HUES64 (cell line): ENCODE measurements around the gene P4HTM. TPM values are rescaled to one million over a fixed set of nuclear protein-coding genes. Genes with fewer than 3 reads are reported as not detected.

Source experiments
- H3K27ac ChIP-seq: 2 replicates; pipeline ENCODE4 v1.7.0; 2013; ENCODE audit warnings: low read depth, low read length, inconsistent platforms
- H3K27me3 ChIP-seq: 2 replicates; pipeline ENCODE4 v1.6.1; 2013; ENCODE audit warnings: mild to moderate bottlenecking, low read length; ENCODE audit not compliant: insufficient read depth
- H3K36me3 ChIP-seq: 2 replicates; pipeline ENCODE4 v1.6.1; 2013; ENCODE audit warnings: mild to moderate bottlenecking, low read length; ENCODE audit not compliant: insufficient read depth
- H3K4me1 ChIP-seq: 2 replicates; pipeline ENCODE4 v1.6.1; 2013; ENCODE audit warnings: mild to moderate bottlenecking, low read length, moderate library complexity; ENCODE audit not compliant: insufficient read depth
- H3K4me3 ChIP-seq: 2 replicates; pipeline ENCODE4 v1.5.1; 2013; ENCODE audit warnings: mild to moderate bottlenecking, low read length, moderate library complexity
- H3K9ac ChIP-seq: 2 replicates; pipeline ENCODE4 v1.6.1; 2013; ENCODE audit warnings: mild to moderate bottlenecking, low read depth, low read length
- H3K9me3 ChIP-seq: 2 replicates; pipeline ENCODE4 v1.6.1; 2013; ENCODE audit warnings: low read depth, low read length; ENCODE audit not compliant: insufficient read depth
- WGBS: fragments of 150-250, 120-280 bp; methylation state at CpG from one replicate; pipeline ENCODE4 v1.1.7; 2013; ENCODE audit warnings: missing lambda C conversion rate; 5-methylcytosine and 5-hydroxymethylcytosine counted together
- polyA plus RNA-seq, 2 experiments: library from polyadenylated mRNA; stranded (reverse); fragments of 50-300 nt; gene quantifications; one replicate each; pipeline ENCODE4 v1.2.3, GENCODE V29; 2013

Gene P4HTM, protein sequence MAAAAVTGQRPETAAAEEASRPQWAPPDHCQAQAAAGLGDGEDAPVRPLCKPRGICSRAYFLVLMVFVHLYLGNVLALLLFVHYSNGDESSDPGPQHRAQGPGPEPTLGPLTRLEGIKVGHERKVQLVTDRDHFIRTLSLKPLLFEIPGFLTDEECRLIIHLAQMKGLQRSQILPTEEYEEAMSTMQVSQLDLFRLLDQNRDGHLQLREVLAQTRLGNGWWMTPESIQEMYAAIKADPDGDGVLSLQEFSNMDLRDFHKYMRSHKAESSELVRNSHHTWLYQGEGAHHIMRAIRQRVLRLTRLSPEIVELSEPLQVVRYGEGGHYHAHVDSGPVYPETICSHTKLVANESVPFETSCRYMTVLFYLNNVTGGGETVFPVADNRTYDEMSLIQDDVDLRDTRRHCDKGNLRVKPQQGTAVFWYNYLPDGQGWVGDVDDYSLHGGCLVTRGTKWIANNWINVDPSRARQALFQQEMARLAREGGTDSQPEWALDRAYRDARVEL
- 9.9 TPM for polyA plus RNA-seq (2013, experiment 1 of 2)
- 12.2 TPM for polyA plus RNA-seq (2013, experiment 2 of 2)

DNA sequence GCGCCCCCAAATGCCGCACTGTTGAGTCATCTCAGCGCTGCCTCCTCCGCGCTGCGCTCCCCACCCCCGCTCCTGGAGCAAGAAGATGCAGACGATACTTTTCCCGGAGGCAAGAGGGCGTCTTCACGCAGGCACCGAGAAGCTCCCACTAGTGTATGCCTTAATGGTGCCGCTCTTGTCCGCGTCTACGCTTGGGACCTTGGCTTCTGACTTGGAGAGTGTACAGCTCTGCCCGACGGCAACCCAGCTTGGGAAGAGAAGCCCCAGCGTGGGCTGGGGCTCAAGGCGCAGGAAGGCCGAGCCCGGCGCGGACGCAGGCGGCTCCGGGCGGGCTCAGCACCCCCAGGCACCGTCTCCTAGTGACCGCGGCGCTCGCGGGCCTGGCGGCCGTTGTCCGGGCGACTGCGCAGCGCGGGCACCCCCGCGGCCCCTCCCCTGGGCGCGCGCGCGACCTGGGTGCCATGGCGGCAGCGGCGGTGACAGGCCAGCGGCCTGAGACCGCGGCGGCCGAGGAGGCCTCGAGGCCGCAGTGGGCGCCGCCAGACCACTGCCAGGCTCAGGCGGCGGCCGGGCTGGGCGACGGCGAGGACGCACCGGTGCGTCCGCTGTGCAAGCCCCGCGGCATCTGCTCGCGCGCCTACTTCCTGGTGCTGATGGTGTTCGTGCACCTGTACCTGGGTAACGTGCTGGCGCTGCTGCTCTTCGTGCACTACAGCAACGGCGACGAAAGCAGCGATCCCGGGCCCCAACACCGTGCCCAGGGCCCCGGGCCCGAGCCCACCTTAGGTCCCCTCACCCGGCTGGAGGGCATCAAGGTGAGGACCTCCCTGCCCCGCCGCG, at the start of gene P4HTM:
Gene P4HTM (plus strand): TSS at position 446 of the 840 bp plus-strand sequence. CDS start 16 bp downstream, at position 462.
- Histone ChIP-seq H3K36me3 (peaks cover 14% of the 10 kb centered on the region; the same call in 1 of the 2 replicates), H3K4me1 (peaks cover 11% of the 10 kb centered on the region), H3K4me3 (peak within 1 kb of the TSS; percentile 89), H3K9me3 (no peaks in the 10 kb centered on the region), H3K27ac (peak within 1 kb of the TSS; percentile 88), H3K9ac (peak within 1 kb of the TSS; percentile 90), H3K27me3 (no peaks in the 10 kb centered on the region)
- under 1% methylated on average over 91 of the region's 91 CpGs for WGBS

DNA sequence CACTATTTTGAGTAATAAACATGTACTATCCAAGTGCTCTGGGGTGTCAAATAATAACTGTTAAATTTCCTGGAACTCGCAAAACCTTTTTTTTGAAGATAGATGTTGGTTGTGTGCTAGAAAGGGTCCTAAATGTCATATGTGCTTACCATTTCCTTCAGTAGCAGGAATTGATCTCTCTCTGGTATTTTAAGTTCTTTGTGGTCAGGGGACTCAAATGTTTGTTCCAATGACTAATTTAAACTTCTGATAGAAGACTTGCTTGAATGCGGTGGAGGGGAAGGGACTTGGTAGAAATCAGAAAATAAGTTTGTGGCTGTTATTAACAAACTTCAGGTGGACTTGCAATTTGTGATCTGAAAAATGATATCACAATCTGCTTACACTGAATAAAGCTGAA, 44.6 kb upstream of the P4HTM start:
- Histone ChIP-seq H3K27ac (no peak overlapping the region), H3K36me3 (peaks cover 26% of the 10 kb centered on the region), H3K9me3 (no peaks in the 10 kb centered on the region), H3K9ac (no peak overlapping the region), H3K27me3 (no peaks in the 10 kb centered on the region), H3K4me3 (no peak overlapping the region), H3K4me1 (peaks cover 8% of the 10 kb centered on the region)
- 98% methylated on average over 2 of the region's 2 CpGs for WGBS

DNA sequence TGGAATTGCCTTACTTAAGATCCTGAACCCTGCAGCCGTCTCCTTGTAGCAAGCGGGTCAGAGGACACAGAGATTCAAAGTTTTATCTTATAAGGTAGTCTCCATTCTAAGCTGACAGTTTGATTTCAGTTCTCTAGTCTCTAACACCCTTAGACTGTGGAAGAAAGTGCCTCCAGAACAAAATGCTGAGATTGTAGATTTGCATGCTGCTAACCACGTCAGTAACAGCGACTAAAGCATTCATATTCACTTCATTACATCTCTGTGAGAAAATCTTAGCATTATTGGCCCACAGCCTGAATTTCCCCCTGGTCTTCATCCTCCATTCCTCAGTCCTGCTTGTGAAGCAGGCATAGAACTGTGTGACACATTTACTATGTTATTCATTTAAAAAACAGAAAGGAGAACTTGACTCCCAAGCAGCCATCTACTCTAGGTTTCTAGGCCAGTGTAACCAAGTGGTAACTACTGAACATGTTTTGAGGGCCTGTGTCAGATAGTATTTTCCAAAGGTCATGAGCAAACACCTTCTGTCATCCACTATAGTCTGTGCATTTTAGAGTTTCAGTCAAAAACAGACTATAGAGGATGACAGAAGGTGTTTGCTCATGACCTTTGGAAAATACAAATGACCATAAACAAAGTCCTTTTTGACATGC, 44.0 kb upstream of the P4HTM start:
- no peak overlapping the region for H3K9ac ChIP-seq
- peaks cover 8% of the 10 kb centered on the region for H3K4me1 ChIP-seq
- H3K27ac ChIP-seq: no peak overlapping the region
- no peaks in the 10 kb centered on the region for H3K9me3 ChIP-seq
- WGBS: 96% methylated on average over 4 of the region's 4 CpGs
- no peaks in the 10 kb centered on the region for H3K27me3 ChIP-seq
- H3K4me3 ChIP-seq: no peak overlapping the region
- peaks cover 26% of the 10 kb centered on the region for H3K36me3 ChIP-seq

DNA sequence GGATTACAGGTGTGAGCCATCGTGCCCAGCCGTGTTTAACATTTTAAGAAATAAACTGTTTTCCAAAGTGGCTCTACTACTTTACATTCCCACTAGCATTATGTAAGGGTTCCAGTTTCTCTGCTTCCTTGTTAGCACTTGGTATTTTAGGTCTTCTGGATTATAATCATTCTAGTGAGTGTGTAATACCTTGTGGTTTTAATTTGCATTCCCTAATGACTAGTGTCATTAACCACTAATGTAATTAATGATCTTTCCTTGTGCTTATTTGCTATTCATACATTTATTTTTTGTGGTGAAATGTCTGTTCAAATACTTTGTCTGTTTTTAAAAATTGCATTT, 40.7 kb upstream of the P4HTM start:
- H3K4me3 ChIP-seq: no peak overlapping the region
- H3K4me1 ChIP-seq: peaks cover 8% of the 10 kb centered on the region
- H3K36me3 ChIP-seq: peaks cover 22% of the 10 kb centered on the region; the same call in 1 of the 2 replicates
- H3K27me3 ChIP-seq: no peaks in the 10 kb centered on the region
- no peak overlapping the region for H3K9ac ChIP-seq
- no peaks in the 10 kb centered on the region for H3K9me3 ChIP-seq
- H3K27ac ChIP-seq: 0 out of 2 replicates have a peak overlapping the region, but pooled peaks have one; percentile 25
- 92% methylated on average over 2 of the region's 2 CpGs for WGBS

DNA sequence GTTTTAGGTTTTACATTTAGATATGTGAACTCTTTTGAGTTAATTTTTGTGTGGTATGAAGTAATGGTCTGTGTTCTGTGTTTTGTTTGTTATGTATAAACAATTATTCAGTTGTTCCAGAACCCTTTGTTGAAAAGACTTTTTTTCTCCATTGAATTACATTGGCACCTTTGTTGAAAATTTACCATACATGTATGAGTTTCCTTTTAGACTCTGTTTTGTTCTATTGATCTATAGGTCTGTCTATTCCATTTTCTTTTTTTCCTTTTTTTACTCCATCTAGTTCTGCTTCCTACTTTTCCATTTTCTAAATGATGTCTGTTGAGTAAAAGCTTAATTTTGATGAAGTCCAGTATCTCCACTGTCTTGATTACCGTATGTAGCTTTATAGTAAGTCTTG, 40.0 kb upstream of the P4HTM start:
- no peak overlapping the region for H3K9ac ChIP-seq
- no peaks in the 10 kb centered on the region for H3K27me3 ChIP-seq
- no peaks in the 10 kb centered on the region for H3K9me3 ChIP-seq
- 100% methylated on average over 1 of the region's 1 CpG for WGBS
- no peak overlapping the region for H3K27ac ChIP-seq
- H3K4me1 ChIP-seq: peaks cover 8% of the 10 kb centered on the region
- H3K36me3 ChIP-seq: peaks cover 27% of the 10 kb centered on the region; the same call in 1 of the 2 replicates
- no peak overlapping the region for H3K4me3 ChIP-seq

DNA sequence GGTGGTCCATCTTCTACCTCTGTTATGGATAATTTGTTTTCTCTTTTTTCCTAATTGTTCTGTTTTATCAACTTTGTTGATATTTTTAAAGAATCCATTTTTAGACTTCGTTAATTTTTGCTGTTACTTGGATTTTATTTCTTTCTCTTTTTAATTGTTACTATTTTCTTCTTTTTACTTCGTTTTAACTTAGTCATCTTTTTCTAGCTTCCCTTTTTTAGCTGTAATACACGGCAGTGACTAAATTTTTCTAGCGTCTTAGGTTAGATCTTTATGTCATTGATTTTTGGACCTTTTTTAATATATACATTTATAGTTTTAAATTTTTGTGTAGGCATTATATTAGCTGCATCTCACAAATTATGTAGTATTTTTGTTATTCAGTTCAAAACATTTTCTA, 38.3 kb upstream of the P4HTM start:
- Histone ChIP-seq H3K9ac (no peak overlapping the region), H3K4me1 (peaks cover 8% of the 10 kb centered on the region)
- WGBS: no CpG with 5 or more reads among the region's 4 CpGs

DNA sequence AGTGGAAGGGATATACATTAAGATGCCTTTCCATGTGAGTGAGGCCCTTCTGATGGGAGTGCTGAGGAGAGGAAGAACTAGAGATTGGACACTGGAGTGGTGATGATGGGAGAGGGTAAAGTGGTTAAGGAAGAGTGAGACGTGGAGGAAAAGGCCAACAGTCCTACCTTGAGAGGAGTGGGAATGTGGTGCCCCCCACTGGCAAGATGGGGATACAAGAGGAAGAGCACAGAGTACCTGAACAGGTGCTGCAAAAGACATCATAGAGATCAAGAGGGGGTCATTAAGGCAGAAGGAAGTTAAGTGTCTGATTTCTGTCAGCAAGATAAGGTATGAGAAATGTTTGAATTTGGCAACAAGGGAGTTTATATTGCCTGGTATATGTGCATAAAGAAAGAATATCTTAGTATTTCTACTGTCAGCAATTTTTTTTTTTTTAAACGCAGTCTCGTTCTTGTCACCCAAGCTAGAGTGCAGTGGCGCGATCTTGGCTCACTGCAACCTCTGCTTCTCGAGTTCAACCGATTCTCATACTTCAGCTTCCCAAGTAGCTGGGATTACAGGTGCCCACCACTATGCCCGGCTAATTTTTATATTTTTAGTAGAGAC, 37.4 kb upstream of the P4HTM start:
- H3K9me3 ChIP-seq: no peaks in the 10 kb centered on the region
- no peak overlapping the region for H3K4me3 ChIP-seq
- no peaks in the 10 kb centered on the region for H3K27me3 ChIP-seq
- peaks cover 16% of the 10 kb centered on the region; the same call in 1 of the 2 replicates for H3K36me3 ChIP-seq
- WGBS: 88% methylated on average over 8 of the region's 8 CpGs
- H3K4me1 ChIP-seq: peaks cover 8% of the 10 kb centered on the region
- H3K27ac ChIP-seq: no peak overlapping the region
- no peak overlapping the region for H3K9ac ChIP-seq

More for the DNA sequence above, 38.3 kb upstream of the P4HTM start:
- H3K27me3 ChIP-seq: no peaks in the 10 kb centered on the region
- no peaks in the 10 kb centered on the region for H3K9me3 ChIP-seq
- peaks cover 19% of the 10 kb centered on the region; the same call in 1 of the 2 replicates for H3K36me3 ChIP-seq
- H3K27ac ChIP-seq: no peak overlapping the region
- no peak overlapping the region for H3K4me3 ChIP-seq

DNA sequence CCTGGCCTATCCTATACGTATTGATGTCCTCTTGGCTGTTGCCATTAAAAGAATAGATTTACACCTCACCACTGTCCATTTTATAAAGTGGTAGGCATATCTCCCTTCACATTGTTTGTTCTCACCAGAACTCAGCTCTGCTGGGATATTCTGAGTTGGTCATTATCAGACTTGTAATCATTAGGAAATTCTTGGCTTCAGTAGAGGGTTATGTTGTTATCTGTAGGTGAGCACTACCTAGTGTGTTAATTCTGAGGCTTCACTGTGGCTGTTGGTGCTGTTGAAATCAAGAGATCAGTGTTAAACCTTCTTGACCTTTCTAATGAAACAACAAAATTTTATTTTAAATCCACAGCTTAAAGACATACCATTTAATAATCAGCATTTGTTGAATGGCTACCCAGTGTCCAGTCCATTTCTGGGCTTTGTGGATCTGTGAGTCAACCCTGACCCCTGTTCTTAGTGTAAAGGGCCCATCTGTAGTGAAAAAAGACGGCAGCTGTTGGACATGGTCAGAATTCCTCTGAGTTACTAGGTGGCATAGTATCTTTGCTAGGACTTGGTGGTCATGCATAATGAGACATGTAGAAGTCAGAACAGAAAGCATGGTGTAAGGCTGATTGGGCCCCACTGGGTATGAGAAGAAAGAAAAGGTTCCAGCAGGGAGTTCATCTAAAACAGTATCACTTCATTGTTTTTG, 32.9 kb upstream of the P4HTM start:
- no peak overlapping the region for H3K4me3 ChIP-seq
- H3K9me3 ChIP-seq: no peaks in the 10 kb centered on the region
- peaks cover 27% of the 10 kb centered on the region; the same call in 1 of the 2 replicates for H3K36me3 ChIP-seq
- 0 out of 2 replicates have a peak, but pooled peaks cover 4% of the 10 kb centered on the region for H3K4me1 ChIP-seq
- no peaks in the 10 kb centered on the region for H3K27me3 ChIP-seq
- no peak overlapping the region for H3K9ac ChIP-seq
- 92% methylated on average over 2 of the region's 2 CpGs for WGBS
- H3K27ac ChIP-seq: no peak overlapping the region

DNA sequence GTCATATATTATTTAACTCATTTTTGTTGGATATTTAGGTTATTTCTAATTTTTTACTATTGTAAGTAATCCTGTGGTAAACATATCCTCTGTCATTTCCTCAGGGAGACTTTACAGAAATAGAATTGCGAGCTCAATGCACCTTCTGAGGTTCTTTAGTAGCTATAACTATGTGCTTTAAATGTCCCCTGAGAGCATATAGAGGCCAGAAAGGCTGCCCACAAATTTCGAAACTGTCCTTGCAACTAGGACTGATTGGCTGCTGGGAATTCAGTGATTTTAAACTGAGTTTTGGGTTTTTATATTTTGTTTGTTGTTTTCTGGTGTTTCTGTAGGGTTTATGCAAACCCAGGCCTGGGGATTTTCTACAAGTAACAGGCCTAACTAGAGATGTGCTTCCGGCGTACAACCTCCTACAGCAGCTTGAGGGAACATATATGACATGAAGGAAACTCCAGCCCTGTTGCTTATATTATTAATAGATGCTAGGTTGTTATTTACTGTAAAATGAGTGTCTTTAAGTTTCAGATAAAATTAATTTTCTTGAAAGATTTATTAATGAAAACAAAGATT, 29.1 kb upstream of the P4HTM start:
- H3K9me3 ChIP-seq: no peaks in the 10 kb centered on the region
- H3K4me1 ChIP-seq: peaks cover 23% of the 10 kb centered on the region
- no peak overlapping the region for H3K9ac ChIP-seq
- H3K27ac ChIP-seq: no peak overlapping the region
- WGBS: 92% methylated on average over 4 of the region's 4 CpGs
- H3K27me3 ChIP-seq: no peaks in the 10 kb centered on the region
- peaks cover 38% of the 10 kb centered on the region for H3K36me3 ChIP-seq
- H3K4me3 ChIP-seq: no peak overlapping the region

DNA sequence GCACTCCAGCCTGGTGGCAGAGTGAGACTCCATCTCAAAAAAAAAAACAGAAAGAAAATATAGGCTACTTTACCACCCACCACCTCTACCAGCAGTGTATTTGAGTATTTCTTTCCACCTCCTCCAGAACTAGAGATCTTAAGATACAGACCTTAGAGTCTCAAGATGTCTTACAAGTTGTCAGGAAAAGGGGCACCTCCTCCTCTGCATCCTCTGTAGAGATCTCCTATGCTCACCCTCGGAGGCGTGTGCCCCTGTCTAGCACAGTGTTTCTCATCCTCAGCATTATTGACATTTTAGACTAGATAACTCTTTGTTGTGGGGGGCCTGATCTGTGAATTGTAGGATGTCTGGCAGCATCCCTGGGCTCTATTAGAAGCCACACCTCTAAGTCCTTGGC, 27.7 kb upstream of the P4HTM start:
- H3K9me3 ChIP-seq: no peaks in the 10 kb centered on the region
- H3K36me3 ChIP-seq: peaks cover 52% of the 10 kb centered on the region
- 100% methylated on average over 2 of the region's 2 CpGs for WGBS
- H3K4me1 ChIP-seq: peaks cover 23% of the 10 kb centered on the region
- H3K27me3 ChIP-seq: no peaks in the 10 kb centered on the region
- H3K4me3 ChIP-seq: no peak overlapping the region
- no peak overlapping the region for H3K9ac ChIP-seq
- H3K27ac ChIP-seq: no peak overlapping the region
